Upper lobe of left lung (tissue), 6 donors: ENCODE measurements around the gene SURF1. TPM values are rescaled to one million over a fixed set of nuclear protein-coding genes. Genes with fewer than 3 reads are reported as not detected.

Source experiments
- ATAC-seq, 2 donors: fragments of 200-7000 bp; cut with Tn5 transposase; one replicate each; pipeline ENCODE4 v1.9.1; 2022; ENCODE audit warnings: mild to moderate bottlenecking in 2 of 2, moderate library complexity in 2 of 2; ENCODE audit not compliant: low FRiP score in 2 of 2
- DNase-seq, 2 donors: peaks; one replicate each; pipeline ENCODE4 v3.0.0-alpha.2; 2019 to 2020
- H3K27ac ChIP-seq, 4 donors: fragments of 200-600 bp; sonication (generic); one replicate each; pipeline ENCODE4 v1.5.1; 2016 to 2019
- H3K27me3 ChIP-seq, 4 donors: fragments of 200-600 bp; sonication (generic); one replicate each; pipeline ENCODE4 v1.5.1; 2017 to 2019
- H3K36me3 ChIP-seq, 4 donors: fragments of 200-600 bp; sonication (generic); one replicate each; pipeline ENCODE4 v1.5.1; 2016 to 2019
- H3K4me1 ChIP-seq, 4 donors: fragments of 200-600 bp; sonication (generic); one replicate each; pipeline ENCODE4 v1.5.1; 2018 to 2019
- H3K4me3 ChIP-seq, 4 donors: fragments of 200-600 bp; sonication (generic); one replicate each; pipeline ENCODE4 v1.5.1; 2017 to 2019; ENCODE audit warnings: mild to moderate bottlenecking in 2 of 4, moderate library complexity in 1 of 4
- H3K9me3 ChIP-seq, 4 donors: fragments of 200-600 bp; sonication (generic); one replicate each; pipeline ENCODE4 v1.5.1; 2018 to 2019
- CTCF ChIP-seq, 6 experiments: fragments of 450-650 bp in 4 of 6; fragments of 200-600 bp in 2 of 6; sonication (generic) in 2 of 6; IDR thresholded peaks; one replicate each; pipeline ENCODE4 v1.5.1; 2016 to 2019; ENCODE audit warnings: antibody characterized with exemption in 6 of 6
- EP300 ChIP-seq, 4 donors: sonication (generic); formaldehyde crosslinking; IDR thresholded peaks; one replicate each; pipeline ENCODE4 v1.5.1; 2017; ENCODE audit warnings: antibody characterized with exemption in 4 of 4, control low read depth in 2 of 4
- POLR2A ChIP-seq, 4 donors: fragments of 450-650 bp; IDR thresholded peaks; one replicate each; pipeline ENCODE4 v1.5.1; 2016 to 2017; ENCODE audit warnings: antibody characterized with exemption in 4 of 4, mild to moderate bottlenecking in 2 of 4
- POLR2AphosphoS5 ChIP-seq, 2 donors: sonication (generic); formaldehyde crosslinking; IDR thresholded peaks; one replicate each; pipeline ENCODE4 v1.5.1; 2017; ENCODE audit warnings: antibody characterized with exemption in 2 of 2
- WGBS, 2 donors: methylation state at CpG; one replicate each; pipeline ENCODE4 v1.1.5; 2017 to 2018; 5-methylcytosine and 5-hydroxymethylcytosine counted together
- total RNA-seq, 6 donors: library from RNA; depleted of rRNA in 4 of 6; stranded (reverse); fragments of >200 nt in 4 of 6; gene quantifications; one replicate each; pipeline versions ENCODE4 v1.1.0 to v1.2.1, GENCODE V29; 2016 to 2021
- donor health status: DM: no; HTN: no; CAD: no; lungs with moderate emphysema.
- donor health status: DM: no; HTN: yes; CAD: no; lungs with severe emphysema.

Gene SURF1
- total RNA-seq, 6 donors from 2014 or later: 25.1 to 64.8 (median 45.5) TPM

- Histone ChIP-seq H3K4me3 (no peak overlapping the region), H3K27ac (no peak overlapping the region), H3K27me3 (no peaks in the 10 kb centered on the region), H3K4me1 (peaks cover 34 to 55% (median 39%) of the 10 kb centered on the region in 4 donors), H3K36me3 (peaks cover 31 to 50% (median 39%) of the 10 kb centered on the region in 4 donors), H3K9me3 (no peaks in the 10 kb centered on the region)
- WGBS, 2 donors: 79 to 92% methylated on average over 5 of the region's 5 CpGs
- DNase-seq: no peak
- no peak for ATAC-seq
- no peak for TF ChIP-seq CTCF (IDR thresholded peaks at IDR 0.05)
These were observed 2.7 kb downstream of the SURF1 start for GRCh38 chr9:133353548-133353947.

- Histone ChIP-seq H3K4me3 (no peak overlapping the region), H3K4me1 (peaks cover 33 to 50% (median 37%) of the 10 kb centered on the region in 4 donors), H3K9me3 (no peaks in the 10 kb centered on the region), H3K27me3 (no peaks in the 10 kb centered on the region), H3K36me3 (peaks cover 31 to 50% (median 39%) of the 10 kb centered on the region in 4 donors), H3K27ac (no peak overlapping the region)
- TF ChIP-seq POLR2AphosphoS5 (IDR thresholded peaks at IDR 0.05) (no peak), POLR2A (IDR thresholded peaks at IDR 0.05) (no peak), EP300 (IDR thresholded peaks at IDR 0.05) (no peak)
- ATAC-seq: no peak
- no peak for DNase-seq
- 75 to 77% methylated on average over 8 of the region's 8 CpGs for WGBS, 2 donors
These were observed 3.5 kb downstream of the SURF1 start for GRCh38 chr9:133352635-133353340.

- H3K27me3 ChIP-seq: no peaks in the 10 kb centered on the region
- H3K4me1 ChIP-seq: peaks cover 29 to 48% (median 31%) of the 10 kb centered on the region in 4 donors
- H3K9me3 ChIP-seq: no peaks in the 10 kb centered on the region
- WGBS, 2 donors: 78 to 82% methylated on average over 12 to 14 of the region's 14 CpGs
- no peak overlapping the region for H3K4me3 ChIP-seq
- no peak overlapping the region for H3K27ac ChIP-seq
- ATAC-seq: no peak
- TF ChIP-seq POLR2A (IDR thresholded peaks at IDR 0.05): peak in 1 of 4 donors; percentile 10
- peak in 4 of 6 experiments; percentile 20 to 50 (median 32) for TF ChIP-seq CTCF (IDR thresholded peaks at IDR 0.05)
- TF ChIP-seq POLR2AphosphoS5 (IDR thresholded peaks at IDR 0.05): no peak
- no peak for TF ChIP-seq EP300 (IDR thresholded peaks at IDR 0.05)
- DNase-seq: no peak
- H3K36me3 ChIP-seq: peaks cover 31 to 50% (median 39%) of the 10 kb centered on the region in 4 donors
These were observed 4.2 kb downstream of the SURF1 start for GRCh38 chr9:133351908-133352634.

- Histone ChIP-seq H3K27me3 (no peaks in the 10 kb centered on the region), H3K4me1 (peaks cover 30 to 49% (median 33%) of the 10 kb centered on the region in 4 donors), H3K27ac (no peak overlapping the region), H3K4me3 (no peak overlapping the region), H3K36me3 (peaks cover 31 to 50% (median 39%) of the 10 kb centered on the region in 4 donors), H3K9me3 (no peaks in the 10 kb centered on the region)
- ATAC-seq: no peak
- TF ChIP-seq EP300 (IDR thresholded peaks at IDR 0.05): no peak
- WGBS, 2 donors: 96% methylated on average over 3 of the region's 3 CpGs
- DNase-seq: no peak
These were observed 4.8 kb downstream of the SURF1 start for GRCh38 chr9:133351526-133351907.

- no peak for ATAC-seq
- H3K27ac ChIP-seq: no peak overlapping the region
- H3K9me3 ChIP-seq: no peaks in the 10 kb centered on the region
- H3K36me3 ChIP-seq: peaks cover 31 to 58% (median 46%) of the 10 kb centered on the region in 4 donors
- TF ChIP-seq CTCF (IDR thresholded peaks at IDR 0.05): no peak
- no peak for TF ChIP-seq POLR2AphosphoS5 (IDR thresholded peaks at IDR 0.05)
- TF ChIP-seq POLR2A (IDR thresholded peaks at IDR 0.05): no peak
- TF ChIP-seq EP300 (IDR thresholded peaks at IDR 0.05): no peak
- peaks cover 29 to 46% (median 31%) of the 10 kb centered on the region in 4 donors for H3K4me1 ChIP-seq
- no peaks in the 10 kb centered on the region for H3K27me3 ChIP-seq
- peak overlapping the region in 1 of 4 donors; percentile 72 for H3K4me3 ChIP-seq
- no peak for DNase-seq
- WGBS, 2 donors: 80 to 81% methylated on average over 15 of the region's 15 CpGs
These were observed 6.2 kb downstream of the SURF1 start for GRCh38 chr9:133349965-133350616.
